Fibroblast of skin of abdomen (primary cell): ENCODE measurements around the gene IFT80. TPM values are rescaled to one million over a fixed set of nuclear protein-coding genes. Genes with fewer than 3 reads are reported as not detected.

ENCODE experiments used
- DNase-seq: peaks from one replicate; pipeline ENCODE4 v3.0.0-alpha.2; 2013
- polyA plus RNA-seq, 2 experiments: library from polyadenylated mRNA; unstranded; fragments of 120-200 nt; gene quantifications; one replicate each; pipeline ENCODE4 v1.2.1, GENCODE V29; 2013; ENCODE audit not compliant: insufficient read length in 2 of 2

IFT80 gene
- polyA plus RNA-seq (2013, experiment 1 of 2; ENCODE audit: insufficient read length) = 29.3 TPM
- polyA plus RNA-seq (2013, experiment 2 of 2; ENCODE audit: insufficient read length) = 31.1 TPM

DNA sequence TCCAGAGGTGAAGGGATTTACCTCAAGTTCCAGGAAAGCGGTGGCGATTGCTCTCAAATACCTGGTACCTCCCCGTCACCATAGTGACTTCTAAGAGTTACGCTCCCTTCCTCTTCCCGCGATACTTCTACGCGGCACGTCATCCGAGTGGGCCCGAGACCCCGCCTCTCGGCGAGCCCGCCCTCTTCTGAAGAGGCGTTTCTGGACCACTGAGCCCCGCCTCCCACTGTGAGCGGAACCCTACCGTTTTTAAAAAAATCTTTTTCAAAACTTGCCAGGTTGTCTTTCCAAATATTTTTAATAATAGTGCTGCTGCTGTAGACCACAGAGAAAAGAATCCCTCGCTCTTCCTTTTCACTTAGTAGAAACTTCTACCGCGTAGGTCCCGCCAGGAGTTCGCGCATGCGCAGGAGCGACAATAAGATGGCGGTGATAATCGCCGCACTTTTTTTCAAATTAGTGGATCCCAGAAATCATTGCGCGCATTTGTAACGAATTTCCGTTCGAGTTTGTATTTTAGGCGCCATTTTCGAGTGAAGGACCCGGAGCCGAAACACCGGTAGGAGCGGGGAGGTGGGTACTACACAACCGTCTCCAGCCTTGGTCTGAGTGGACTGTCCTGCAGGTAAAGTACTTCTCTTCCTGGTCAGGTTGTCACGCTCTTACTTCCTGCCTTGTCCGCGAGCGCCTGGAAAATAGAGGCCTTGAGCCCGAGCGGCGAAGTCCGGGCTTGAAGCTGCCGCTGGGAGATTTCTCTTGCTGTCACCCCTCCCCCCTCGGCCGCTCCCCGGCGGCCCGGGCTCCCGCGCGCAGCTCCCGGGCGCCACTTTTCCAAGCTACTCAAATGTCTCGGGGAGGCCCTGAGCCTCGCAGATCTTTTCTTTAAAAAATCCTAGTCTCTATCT, at the start of gene IFT80, which contains the start of gene SMC4:
Gene IFT80 (minus strand): TSS at position 101 of the 905 bp plus-strand sequence. CDS start 14,625 bp downstream, outside the sequence.
Gene SMC4 (plus strand): TSS at position 526 of the 905 bp plus-strand sequence. CDS start 1,177 bp downstream, outside the sequence.
- peak; percentile 97 for DNase-seq

DNA sequence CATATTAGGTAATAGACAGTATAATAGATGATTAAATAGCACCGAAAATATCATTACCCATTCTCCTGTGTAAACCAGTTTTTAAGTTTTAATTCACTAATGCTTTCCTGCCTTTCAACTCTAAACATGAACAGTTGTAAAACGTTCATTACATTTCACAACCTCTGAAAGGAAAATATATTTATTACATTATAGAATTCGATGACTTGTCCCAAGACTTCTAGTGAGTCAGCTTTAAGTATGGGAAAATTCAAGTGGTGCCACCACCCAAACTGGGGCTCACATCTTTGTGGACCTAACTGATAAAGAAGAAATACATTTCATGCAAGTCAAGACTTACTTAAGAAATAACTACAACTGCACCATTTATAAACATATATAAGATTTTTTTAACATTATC, 48.5 kb upstream of the IFT80 start:
- peak; percentile 39 for DNase-seq

DNA sequence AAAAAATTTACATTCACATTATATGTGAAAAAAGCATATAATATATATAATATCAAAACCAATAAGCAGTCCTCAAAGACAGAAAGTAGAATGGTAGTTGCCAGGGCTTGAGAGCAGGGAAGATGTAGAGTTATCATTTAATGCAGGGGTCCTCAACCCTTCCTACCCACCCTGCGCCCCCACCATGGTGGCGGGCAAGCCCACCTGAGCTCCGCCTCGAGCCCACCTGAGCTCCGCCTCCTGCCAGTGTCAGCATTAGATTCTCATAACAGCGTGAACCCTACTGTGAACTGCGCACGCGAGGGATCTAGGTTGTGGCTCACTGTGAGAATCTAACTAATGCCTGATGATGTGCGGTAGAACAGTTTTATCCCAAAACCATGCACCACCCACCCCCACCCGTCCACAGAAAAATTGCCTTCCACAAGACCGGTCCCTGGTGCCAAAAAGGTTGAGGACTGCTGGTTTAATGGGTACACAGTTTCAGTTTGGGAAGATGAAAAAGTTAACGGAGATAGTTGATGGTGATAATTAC, 47.6 kb upstream of the IFT80 start:
- DNase-seq = no peak

DNA sequence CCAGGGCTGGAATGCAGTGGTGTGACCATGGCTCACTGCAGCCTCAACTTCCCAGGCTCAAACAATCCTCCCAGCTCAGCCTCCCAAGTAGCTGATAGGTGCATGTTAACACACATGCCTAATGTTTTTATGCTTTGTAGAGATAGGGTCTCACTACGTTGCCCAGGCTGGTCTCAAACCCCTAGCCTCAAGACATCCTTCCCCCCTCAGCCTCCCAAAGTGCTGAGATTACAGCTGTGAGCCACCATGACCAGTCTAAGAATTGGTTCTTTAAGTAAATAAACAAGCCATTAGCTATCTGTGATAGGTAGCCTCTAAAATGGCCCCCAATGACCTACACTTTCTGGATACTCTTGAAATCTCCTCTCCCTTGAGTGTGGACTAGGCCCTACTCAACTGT, 46.8 kb upstream of the IFT80 start:
- no peak for DNase-seq

DNA sequence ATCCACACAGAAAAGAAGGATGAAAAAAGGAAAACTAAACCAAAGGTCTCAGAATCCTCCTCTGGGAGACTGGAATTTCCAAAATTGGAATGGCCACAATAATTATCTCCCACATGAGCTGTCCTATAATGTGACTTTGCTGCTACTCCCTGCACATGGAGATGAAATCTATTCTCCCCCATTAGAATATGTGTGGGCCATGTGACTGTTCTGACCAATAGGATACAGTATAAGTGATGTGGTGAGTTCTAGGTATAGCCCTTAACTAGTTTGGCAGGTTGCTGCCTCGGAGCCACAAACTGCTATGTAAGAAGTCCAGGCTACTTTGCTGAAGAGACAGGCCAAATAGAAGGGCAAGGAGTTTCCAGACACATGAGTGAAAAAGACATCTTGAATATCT, 45.4 kb upstream of the IFT80 start:
- DNase-seq = no peak

DNA sequence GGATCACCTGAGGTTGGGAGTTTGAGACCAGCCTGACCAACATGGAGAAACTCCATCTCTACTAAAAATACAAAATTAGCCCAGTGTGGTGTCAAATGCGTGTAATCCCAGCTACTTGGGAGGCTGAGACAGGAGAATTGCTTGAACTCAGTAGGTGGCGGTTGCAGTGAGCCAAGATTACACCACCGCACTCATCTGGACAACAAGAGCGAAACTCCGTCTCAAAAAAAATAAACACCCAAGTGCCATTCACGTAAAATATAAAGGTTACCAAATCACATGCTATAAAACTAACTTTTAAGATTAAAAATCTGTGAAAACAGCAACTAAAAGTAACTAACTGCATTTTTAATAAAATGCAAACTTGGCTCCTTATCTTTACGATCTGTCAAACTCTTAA, 41.7 kb upstream of the IFT80 start:
- no peak for DNase-seq

DNA sequence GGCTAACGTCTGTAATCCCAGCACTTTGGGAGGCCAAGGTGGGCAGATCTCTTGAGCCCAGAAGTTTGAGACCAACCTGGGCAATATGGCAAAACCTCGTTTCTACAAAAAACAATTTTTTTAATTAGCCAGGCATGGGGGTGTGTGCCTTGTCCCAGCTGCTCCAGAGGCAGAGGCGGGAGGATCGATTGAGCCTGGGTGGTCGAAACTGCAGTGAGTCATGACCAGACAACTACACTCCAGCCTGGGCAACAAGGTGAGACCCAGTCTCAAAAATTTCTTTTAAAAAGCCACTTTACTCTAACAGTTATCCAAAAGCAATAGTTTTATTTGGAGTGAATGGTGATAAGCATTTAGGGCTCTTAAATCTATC, 38.0 kb upstream of the IFT80 start:
- no peak for DNase-seq

DNA sequence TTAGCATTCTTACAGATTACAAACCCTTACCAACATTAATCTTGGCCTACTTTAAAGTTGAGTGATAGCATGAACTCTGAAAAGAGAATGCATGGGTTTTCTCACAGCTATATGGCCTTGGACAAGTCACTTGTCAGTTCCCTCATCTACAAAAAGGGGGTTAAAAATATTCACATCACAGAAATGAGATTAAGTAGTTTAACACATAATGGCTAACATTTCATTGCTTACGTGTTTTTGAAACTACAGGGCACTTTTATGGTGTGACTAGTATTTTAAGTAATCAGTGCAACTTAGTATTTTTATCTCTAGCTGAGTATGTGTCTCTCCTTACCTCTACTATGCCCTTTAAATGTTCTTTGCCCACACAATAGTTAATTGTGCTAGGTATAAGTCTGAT, 36.7 kb upstream of the IFT80 start:
- no peak for DNase-seq

DNA sequence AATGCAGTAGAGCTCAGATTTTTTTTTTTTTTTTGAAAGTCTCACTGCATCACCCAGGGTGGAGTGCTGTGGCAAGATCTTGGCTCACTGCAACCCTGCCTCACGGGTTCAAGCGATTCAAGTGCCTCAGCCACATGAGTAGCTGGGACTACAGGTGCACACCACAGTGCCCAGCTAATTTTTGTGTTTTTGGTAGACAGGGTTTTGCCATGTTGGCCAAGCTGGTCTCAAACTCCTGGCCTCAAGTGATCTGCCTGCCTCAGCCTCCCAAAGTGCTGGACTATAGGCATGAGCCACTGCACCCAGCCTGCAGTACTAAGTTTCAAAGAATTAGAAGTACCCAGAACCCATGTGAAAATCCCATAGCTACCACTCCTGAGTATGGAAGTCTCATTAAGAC, 36.1 kb upstream of the IFT80 start:
- DNase-seq = no peak

DNA sequence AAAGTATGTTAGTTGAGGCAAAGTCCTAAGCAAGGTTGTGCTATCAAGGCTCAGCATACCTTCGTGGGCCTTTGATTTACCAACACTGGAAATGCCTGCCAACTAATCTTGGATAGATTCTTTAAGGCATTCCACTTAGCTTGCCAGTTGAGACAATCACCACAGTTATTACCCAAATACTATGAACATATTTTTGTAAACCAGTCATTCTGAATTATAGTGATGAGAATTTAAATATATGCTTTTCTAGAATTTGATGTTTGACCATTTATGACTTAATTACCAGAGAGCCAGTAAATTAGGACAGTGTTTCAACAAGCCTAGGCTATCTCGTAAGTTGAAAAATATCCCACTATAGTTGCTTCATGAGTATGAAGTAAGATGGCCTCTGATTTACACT, 35.0 kb upstream of the IFT80 start:
- DNase-seq = peak; percentile 70

DNA sequence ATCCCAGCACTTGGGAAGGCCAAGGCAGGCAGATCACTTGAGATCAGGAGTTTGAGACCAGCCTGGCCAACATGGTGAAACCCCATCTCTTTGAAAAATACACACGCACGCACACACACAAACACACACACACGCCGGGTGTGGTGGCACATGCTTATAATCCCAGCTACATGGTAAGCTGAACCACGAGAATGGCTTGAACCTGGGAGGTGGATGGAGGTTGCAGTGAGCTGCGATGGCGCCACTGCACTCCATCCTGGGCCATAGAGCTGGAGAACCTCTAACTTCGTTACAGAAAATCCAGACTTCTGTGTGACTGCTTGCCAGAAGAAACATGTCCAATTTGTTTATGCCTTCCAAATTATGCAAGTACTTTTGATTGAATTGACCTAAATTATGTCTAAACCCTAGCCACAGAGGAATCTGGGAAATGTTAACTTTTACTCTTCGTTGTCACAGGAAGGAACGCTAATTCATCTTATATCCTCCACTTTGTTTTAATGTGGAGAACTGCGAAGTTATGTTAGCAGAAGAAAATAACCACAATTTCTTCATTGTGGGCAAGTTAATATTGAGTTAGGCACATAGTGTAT, 28.9 kb upstream of the IFT80 start:
- no peak for DNase-seq

DNA sequence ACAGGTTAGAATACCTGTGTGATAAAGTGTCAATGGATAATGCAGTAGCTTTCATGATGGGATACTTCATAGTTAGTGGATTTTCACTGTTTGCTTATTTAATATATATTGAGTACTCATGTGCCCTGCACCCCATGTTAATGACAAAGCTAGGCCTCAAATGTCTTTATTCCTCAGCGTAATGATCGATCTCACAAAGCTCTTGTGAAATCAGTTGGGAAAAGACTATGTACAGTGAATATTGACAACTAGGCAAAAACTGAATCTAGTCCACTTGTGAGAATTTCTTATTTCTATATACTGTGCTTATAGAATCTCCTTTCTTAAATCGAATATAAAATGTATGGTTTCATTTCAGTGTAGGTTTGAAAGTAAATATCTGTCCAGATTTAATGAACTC, 18.3 kb upstream of the IFT80 start:
- no peak for DNase-seq

DNA sequence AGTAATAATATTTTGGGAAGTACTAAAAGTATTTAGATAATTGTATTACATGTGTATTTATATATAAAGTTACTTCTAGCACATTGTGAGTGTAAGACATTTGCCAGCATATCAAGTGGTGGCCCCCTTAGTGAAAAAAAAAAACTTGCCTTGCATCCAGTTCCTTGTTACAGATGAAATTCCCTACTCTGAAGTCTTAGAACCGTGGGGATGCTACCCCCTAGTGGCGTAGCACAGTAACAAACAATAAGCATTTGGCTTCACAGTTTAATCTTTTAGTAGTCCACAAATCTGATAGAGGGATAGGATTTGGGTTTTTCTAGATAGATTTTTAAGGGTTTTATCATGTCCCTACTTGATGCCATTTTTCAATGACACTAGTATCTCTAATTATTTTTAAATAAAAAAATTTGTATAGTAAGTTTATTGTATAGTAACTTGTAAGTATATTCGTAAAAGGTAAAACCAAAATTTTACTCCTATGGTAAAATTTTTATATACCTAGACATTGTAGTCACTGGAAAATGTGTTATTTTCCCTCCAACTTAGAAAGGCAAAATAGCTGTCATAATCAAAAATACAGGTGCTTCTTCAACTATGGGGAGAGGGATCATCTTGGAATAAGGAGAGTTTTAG, 14.7 kb upstream of the IFT80 start:
- peak; percentile 80 for DNase-seq

DNA sequence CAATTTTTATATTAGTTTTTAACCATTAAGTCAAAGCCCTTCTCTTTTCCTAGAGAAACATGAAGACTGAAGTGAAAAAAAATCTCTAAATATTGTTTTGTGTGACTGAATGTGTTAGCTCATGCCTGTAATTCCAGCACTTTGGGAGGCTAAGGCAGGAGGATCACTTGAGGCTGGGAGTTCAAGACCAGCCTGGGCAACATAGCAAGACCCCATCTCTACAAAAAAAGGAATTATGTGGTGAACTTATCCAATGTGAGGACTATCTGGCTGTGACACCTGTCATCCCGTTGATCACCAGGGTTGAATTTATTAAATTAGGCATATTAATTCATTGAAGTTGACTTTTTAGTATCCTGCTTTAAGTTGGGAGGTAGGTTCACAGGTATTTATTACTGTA, 13.5 kb upstream of the IFT80 start:
- DNase-seq = no peak

DNA sequence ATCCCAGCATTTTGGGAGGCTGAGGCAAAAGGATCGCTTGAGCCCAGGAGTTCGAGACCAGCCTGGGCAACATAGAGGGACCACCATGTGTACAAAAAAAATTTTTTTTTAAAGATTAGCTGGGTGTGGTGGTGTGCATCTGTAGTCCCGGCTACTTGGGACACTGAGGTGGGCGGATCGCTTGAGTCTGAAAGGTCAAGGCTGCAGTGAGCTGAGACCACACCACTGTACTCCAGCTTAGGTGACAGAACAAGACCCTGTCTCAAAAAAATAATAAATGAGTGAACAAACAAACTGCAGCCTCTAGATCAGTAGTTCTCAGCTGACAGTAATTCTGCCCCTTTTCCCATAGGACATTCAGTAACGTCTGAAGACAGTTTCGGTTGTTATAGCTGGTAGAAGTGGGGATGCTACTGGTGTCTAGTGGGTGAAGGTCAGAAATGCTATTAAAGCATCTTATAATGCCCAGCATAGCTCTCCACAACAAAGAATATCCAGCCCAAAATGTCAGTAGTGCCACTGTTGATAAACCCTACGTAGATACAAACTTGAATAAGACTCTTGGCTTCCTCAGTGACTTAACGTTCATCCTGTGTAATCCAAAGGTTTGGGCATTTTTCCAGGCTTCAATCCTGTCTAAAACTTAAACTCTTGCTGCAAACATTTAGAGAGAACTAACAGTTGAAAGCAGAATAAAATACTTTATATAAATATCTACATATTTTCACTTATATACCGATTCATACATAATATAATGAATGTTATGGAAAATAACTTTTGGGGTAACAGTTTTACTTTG, 11.0 kb upstream of the IFT80 start:
- no peak for DNase-seq

DNA sequence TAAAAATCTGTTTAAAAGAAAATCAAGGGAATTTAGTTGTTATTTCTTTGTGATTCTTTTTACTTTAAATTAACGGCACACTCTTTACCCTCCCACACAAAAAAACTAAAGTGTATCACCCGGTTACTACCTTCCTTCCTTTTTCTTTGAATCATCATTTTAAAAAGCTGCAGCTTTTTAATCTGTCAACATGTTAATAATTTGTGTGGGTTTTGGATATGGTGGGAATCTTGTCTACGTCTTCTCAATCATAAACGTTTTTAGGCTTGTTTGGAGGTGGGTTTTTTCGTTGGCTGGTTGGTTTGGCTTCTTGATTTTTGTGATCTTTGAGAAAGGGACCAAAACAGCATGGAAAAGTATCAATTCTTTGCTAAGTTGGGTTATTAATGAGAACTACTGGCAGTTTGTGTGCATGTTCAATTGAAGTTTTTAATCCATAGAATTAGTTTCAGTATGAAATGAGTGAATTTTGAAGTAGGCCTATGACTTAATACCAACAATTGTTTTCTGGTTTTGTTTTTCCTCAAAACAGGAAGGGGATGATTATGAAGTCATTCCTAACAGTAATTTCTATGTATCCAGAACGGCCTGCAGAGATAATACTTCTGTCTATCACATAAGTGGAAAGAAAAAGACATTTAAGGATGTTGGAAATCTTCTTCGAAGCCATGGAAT, 4.9 kb upstream of the IFT80 start:
- no peak for DNase-seq

DNA sequence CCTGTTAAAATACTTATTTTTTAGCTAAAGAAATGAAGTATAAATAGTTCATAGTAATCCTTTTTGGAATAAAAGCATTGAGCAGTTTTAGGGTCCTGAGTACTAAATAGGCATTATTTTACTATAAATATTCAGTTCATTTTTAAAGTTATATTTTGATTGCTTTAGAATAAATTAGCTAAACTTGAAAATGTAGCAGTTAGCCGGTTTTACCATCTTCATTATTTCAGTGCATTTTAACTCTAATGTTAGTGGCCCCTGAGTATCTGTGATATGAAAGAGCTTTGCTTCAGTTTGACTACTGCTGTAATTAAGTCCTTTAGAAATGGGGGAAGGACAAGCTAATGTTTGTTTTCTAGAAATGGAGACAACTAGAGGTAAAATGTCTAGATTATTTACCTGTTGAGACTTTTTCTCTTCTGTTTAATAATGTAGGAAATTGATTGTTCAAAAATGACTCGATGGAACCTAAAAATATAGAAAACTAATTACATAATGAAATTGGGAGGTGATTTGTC, 4.1 kb upstream of the IFT80 start:
- DNase-seq = no peak

DNA sequence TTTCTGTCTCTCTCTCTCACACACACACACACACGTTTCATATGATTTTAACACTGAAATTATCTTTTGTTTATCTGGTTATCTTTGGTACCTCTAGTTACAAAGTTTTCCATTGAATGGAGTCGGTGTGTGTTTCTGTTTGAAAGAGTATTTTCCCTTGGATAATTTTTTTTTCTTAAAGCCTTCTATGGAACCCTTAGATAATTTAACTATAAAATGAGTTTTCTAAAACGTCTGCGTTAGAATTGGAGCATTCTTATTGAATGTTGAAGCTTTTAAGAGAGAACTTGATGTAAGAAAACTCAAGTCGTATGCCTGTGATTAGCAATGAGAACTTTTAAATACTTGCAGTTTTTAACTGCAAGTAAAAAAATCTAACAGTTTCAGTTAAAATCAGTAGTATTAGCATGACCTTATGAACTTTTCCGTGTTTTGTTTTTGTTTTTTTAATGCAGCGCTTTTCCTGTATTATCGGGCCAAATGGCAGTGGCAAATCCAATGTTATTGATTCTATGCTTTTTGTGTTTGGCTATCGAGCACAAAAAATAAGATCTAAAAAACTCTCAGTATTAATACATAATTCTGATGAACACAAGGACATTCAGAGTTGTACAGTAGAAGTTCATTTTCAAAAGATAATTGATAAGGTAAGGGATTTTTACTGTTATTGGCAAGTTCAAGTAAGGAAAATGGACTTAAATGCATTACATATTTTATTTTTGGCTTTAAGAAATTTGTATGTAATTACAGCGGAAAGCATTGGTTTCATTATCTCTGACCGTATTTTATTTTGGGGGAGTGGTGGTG, 3.4 kb upstream of the IFT80 start:
- no peak for DNase-seq

DNA sequence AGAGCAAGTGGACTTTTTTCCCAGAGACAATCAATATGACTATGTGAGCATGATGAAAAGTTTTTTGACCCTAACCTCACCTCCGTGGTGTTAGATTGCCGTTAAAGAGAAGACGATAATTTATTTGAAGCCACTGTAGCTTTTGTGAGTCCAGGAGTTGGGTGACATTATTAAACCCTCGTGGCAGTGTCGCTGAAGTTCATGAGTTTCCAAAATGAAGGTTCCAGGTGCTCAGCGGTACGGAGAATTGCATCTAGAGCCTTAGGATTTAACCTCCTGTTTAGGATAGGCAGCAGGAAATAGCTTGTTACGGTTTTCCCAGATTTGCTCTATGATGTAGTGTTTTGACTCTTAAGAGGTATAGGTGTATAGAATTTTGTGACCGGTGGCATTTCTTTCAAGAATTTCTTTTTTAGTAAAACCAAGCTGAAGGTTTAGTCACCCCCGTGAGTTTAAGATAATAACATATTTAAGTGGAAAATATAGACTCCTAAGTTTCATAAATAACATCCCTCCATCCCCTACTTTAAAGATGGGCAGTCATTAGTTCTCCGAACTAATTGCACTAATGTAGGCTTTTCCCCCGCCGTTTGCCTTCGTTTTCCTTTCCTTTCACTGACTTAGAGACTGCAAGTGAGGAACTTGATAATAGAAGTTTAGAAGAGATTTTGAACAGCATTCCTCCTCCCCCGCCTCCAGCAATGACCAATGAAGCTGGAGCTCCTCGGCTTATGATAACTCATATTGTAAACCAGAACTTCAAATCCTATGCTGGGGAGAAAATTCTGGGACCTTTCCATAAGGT, 2.5 kb upstream of the IFT80 start:
- DNase-seq = peak; percentile 78

DNA sequence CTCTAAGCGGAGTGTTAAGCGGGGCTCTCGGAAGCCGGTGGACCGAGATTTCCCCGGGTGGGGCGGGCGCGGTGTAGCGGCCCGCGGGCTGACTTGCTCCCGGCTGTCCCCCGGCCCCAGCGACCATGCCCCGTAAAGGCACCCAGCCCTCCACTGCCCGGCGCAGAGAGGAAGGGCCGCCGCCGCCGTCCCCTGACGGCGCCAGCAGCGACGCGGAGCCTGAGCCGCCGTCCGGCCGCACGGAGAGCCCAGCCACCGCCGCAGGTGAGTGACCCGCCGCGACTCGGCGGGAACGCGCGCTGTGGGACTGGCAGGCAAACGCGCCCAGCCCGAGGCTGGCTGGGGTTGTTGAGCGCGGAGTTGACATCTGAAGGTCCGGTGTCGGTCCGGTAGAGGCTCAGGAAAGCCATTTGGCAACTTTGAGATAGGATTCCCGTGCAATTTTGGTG, 1.7 kb upstream of the IFT80 start:
- no peak for DNase-seq
